MM.1S (cell line): Measurements from ENCODE around the gene GYS1.

Experiments
- DNase-seq: peaks from one replicate; pipeline ENCODE4 v3.0.0-alpha.2; 2015
- H2AFZ ChIP-seq: fragments of 300-600 bp; sonication (generic); 2 replicates; pipeline ENCODE4 v1.6.0; 2016; ENCODE audit warnings: antibody characterized with exemption, low read length
- H3F3A ChIP-seq: fragments of 300-600 bp; sonication (generic); 2 replicates; pipeline ENCODE4 v1.6.1; 2016; ENCODE audit warnings: mild to moderate bottlenecking, antibody characterized with exemption, low read length, moderate library complexity, mixed read lengths; ENCODE audit not compliant: insufficient read depth
- H3K27ac ChIP-seq: fragments of 300-600 bp; sonication (generic); 2 replicates; pipeline ENCODE4 v1.5.1; 2016; ENCODE audit warnings: mild to moderate bottlenecking, low read length
- H3K27me3 ChIP-seq: fragments of 300-600 bp; sonication (generic); replicated peaks from 2 replicates; pipeline ENCODE4 v1.6.0; 2016; ENCODE audit warnings: low read length; ENCODE audit not compliant: insufficient read depth
- H3K36me3 ChIP-seq: fragments of 300-600 bp; sonication (generic); replicated peaks from 2 replicates; pipeline ENCODE4 v1.6.1; 2016; ENCODE audit warnings: mild to moderate bottlenecking, low read length, mixed read lengths; ENCODE audit not compliant: insufficient read depth
- H3K4me1 ChIP-seq: fragments of 300-600 bp; sonication (generic); 2 replicates; pipeline ENCODE4 v1.6.1; 2016; ENCODE audit warnings: low read length, mixed read lengths
- H3K4me2 ChIP-seq: fragments of 300-600 bp; sonication (generic); 2 replicates; pipeline ENCODE4 v1.6.0; 2016; ENCODE audit warnings: low read depth, low read length
- H3K4me3 ChIP-seq: fragments of 300-600 bp; sonication (generic); 2 replicates; pipeline ENCODE4 v1.5.1; 2016; ENCODE audit warnings: low read length, mixed read lengths
- H3K79me2 ChIP-seq: fragments of 300-600 bp; sonication (generic); 2 replicates; pipeline ENCODE4 v1.6.1; 2016; ENCODE audit warnings: mixed run types, low read length, mixed read lengths
- H3K9ac ChIP-seq: fragments of 300-600 bp; sonication (generic); 2 replicates; pipeline ENCODE4 v1.6.1; 2016; ENCODE audit warnings: low read length, mixed read lengths
- H3K9me2 ChIP-seq: fragments of 300-600 bp; sonication (generic); replicated peaks from 2 replicates; pipeline ENCODE4 v1.6.1; 2016; ENCODE audit warnings: mild to moderate bottlenecking, low read length, mixed read lengths; ENCODE audit not compliant: insufficient read depth
- H3K9me3 ChIP-seq: fragments of 300-600 bp; sonication (generic); replicated peaks from 2 replicates; pipeline ENCODE4 v1.6.1; 2016; ENCODE audit warnings: mild to moderate bottlenecking, low read length, mixed read lengths; ENCODE audit not compliant: insufficient read depth
- H4K20me1 ChIP-seq: fragments of 300-600 bp; sonication (generic); 2 replicates; pipeline ENCODE4 v1.6.1; 2016; ENCODE audit warnings: mild to moderate bottlenecking, low read length, moderate library complexity, mixed read lengths; ENCODE audit not compliant: insufficient read depth
- CTCF ChIP-seq: fragments of 300-600 bp; sonication (generic); IDR thresholded peaks from 2 replicates; pipeline ENCODE4 v1.5.1; 2016; ENCODE audit warnings: antibody characterized with exemption, low read length, mixed read lengths
- EZH2 ChIP-seq: fragments of 300-600 bp; sonication (generic); optimal IDR thresholded peaks from 2 replicates; pipeline ENCODE3; 2017; ENCODE audit warnings: low read depth, mild to moderate bottlenecking, antibody characterized with exemption, low read length, mixed read lengths
- EZH2phosphoT487 ChIP-seq: fragments of 300-600 bp; sonication (generic); IDR thresholded peaks from 2 replicates; pipeline ENCODE4 v1.6.1; 2018; ENCODE audit warnings: antibody characterized with exemption, low read length

Gene GYS1

GRCh38 chr19:48963371-48964204 is 29.5 kb downstream of the GYS1 start:
- Histone ChIP-seq H3K4me1 (peaks cover 42% of the 10 kb centered on the region), H3K36me3 (no peaks in the 10 kb centered on the region), H3K9me3 (no peaks in the 10 kb centered on the region), H4K20me1 (no peaks in the 10 kb centered on the region), H3F3A (peaks cover 53% of the 10 kb centered on the region), H3K9me2 (no peaks in the 10 kb centered on the region), H3K9ac (peak overlapping the region; percentile 41; the same call in 1 of the 2 replicates), H3K79me2 (peaks cover 21% of the 10 kb centered on the region), H2AFZ (peak overlapping the region; percentile 10), H3K4me3 (peak overlapping the region; percentile 55; the same call in 1 of the 2 replicates), H3K27ac (peak overlapping the region; percentile 66; the same call in 1 of the 2 replicates), H3K27me3 (no peaks in the 10 kb centered on the region), H3K4me2 (peak overlapping the region; percentile 75)
- TF ChIP-seq CTCF = no peak
- no peak for TF ChIP-seq EZH2phosphoT487
- TF ChIP-seq EZH2 = no peak
- peak; percentile 43 for DNase-seq

GRCh38 chr19:48962849-48963165 is 30.3 kb downstream of the GYS1 start:
- peaks cover 45% of the 10 kb centered on the region for H3F3A ChIP-seq
- H2AFZ ChIP-seq = no peak overlapping the region
- peaks cover 21% of the 10 kb centered on the region for H3K79me2 ChIP-seq
- H3K27ac ChIP-seq = peak overlapping the region; percentile 66; the same call in 1 of the 2 replicates
- peak overlapping the region; percentile 44; the same call in 1 of the 2 replicates for H3K4me2 ChIP-seq
- H4K20me1 ChIP-seq = no peaks in the 10 kb centered on the region
- no peak for TF ChIP-seq CTCF
- TF ChIP-seq EZH2phosphoT487 = no peak
- no peak for TF ChIP-seq EZH2
- peak overlapping the region; percentile 46; the same call in 1 of the 2 replicates for H3K9ac ChIP-seq
- H3K4me1 ChIP-seq = peaks cover 35% of the 10 kb centered on the region
- H3K36me3 ChIP-seq = no peaks in the 10 kb centered on the region
- no peaks in the 10 kb centered on the region for H3K9me3 ChIP-seq
- no peak for DNase-seq
- H3K9me2 ChIP-seq = no peaks in the 10 kb centered on the region
- 0 out of 2 replicates have a peak overlapping the region, but pooled peaks have one; percentile 7 for H3K4me3 ChIP-seq
- H3K27me3 ChIP-seq = no peaks in the 10 kb centered on the region

GRCh38 chr19:48962029-48962848 is 30.9 kb downstream of the GYS1 start:
- DNase-seq = peak; percentile 59

More at GRCh38 chr19:48962029-48962848, 30.9 kb downstream of the GYS1 start:
- Histone ChIP-seq H3K79me2 (peaks cover 21% of the 10 kb centered on the region), H3K9ac (peak overlapping the region; percentile 46; the same call in 1 of the 2 replicates), H3K4me2 (peak overlapping the region; percentile 44; the same call in 1 of the 2 replicates), H3K36me3 (no peaks in the 10 kb centered on the region), H3K4me1 (peaks cover 30% of the 10 kb centered on the region), H2AFZ (0 out of 2 replicates have a peak overlapping the region, but pooled peaks have one; percentile 7), H3K9me3 (no peaks in the 10 kb centered on the region), H3K4me3 (peak overlapping the region; percentile 7; the same call in 1 of the 2 replicates), H3K9me2 (no peaks in the 10 kb centered on the region), H4K20me1 (no peaks in the 10 kb centered on the region), H3K27ac (peak overlapping the region; percentile 54; the same call in 1 of the 2 replicates), H3F3A (peaks cover 39% of the 10 kb centered on the region), H3K27me3 (no peaks in the 10 kb centered on the region)
- TF ChIP-seq EZH2phosphoT487 (no peak), CTCF (no peak)
